ENCODE measurements around the gene SSRP1.

SSRP1 gene

DNA sequence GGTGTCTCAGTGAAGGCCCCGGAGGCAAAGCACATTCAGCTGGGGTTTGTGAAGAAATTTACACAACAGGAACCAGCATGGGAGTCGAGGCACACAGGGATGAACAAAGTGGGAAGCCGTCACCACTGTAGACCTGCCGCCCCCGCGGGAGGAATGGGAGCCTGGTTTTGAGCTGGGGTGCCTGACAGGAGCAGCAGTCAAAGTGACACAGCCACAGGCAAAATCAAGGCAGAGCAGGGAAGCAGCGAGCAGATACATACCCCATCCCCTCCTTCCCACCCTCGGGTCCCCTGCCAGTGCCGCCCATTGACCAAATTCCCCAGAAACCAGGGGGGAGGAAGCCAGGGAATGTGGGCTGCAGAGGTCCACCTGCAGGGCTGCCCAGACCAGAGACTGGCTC lies 23.3 kb upstream of the SSRP1 start:
- H3K27me3 ChIP-seq (ENCODE audit: insufficient read depth, low read length): no peaks in the 10 kb centered on the region
- H3K36me3 ChIP-seq (ENCODE audit: control insufficient read depth in 1 of 2, insufficient read depth in 2 of 2, low read length in 2 of 2): no peaks in the 10 kb centered on the region
- H2BK5ac ChIP-seq (ENCODE audit: low read depth, low read length, poor library complexity): no peak overlapping the region

GRCh38 chr11:57358543-57358961 lies 22.9 kb upstream of the SSRP1 start:
- WGBS (ENCODE audit: extremely low coverage, insufficient coverage, insufficient read length): no CpG with 5 or more reads among the region's 9 CpGs
- Histone ChIP-seq H4K91ac (ENCODE audit: low read depth, low read length) (no peak overlapping the region), H3K79me2 (ENCODE audit: control insufficient read depth, insufficient read depth, low read length, poor library complexity) (no peaks in the 10 kb centered on the region), H3K27me3 (ENCODE audit: insufficient read depth, low read length) (no peaks in the 10 kb centered on the region), H2BK12ac (ENCODE audit: low read length) (no peak overlapping the region), H3K23ac (ENCODE audit: low read length) (no peak overlapping the region), H3K4me1 (ENCODE audit: control insufficient read depth in 1 of 2, insufficient read depth in 2 of 2, low read length in 2 of 2) (no peaks in the 10 kb centered on the region), H2BK5ac (ENCODE audit: low read depth, low read length, poor library complexity) (no peak overlapping the region), H3K4me3 (ENCODE audit: low read depth, low read length) (no peak overlapping the region), H4K8ac (ENCODE audit: low read depth, low read length) (no peak overlapping the region), H4K12ac (ENCODE audit: low read depth, low read length) (no peak overlapping the region), H3K4me2 (ENCODE audit: low read length) (no peak overlapping the region), H3K4ac (ENCODE audit: low read depth, low read length) (no peak overlapping the region), H3K27ac (ENCODE audit: low read depth, low read length) (no peak overlapping the region), H3K79me1 (ENCODE audit: low read length) (no peaks in the 10 kb centered on the region), H2AK5ac (ENCODE audit: low read length) (no peak overlapping the region), H3K18ac (ENCODE audit: low read length) (no peak overlapping the region), H2AFZ (ENCODE audit: insufficient read depth, low read length, poor library complexity) (no peak overlapping the region), H2BK120ac (ENCODE audit: insufficient read depth, low read length, poor library complexity) (no peak overlapping the region), H3K36me3 (ENCODE audit: control insufficient read depth in 1 of 2, insufficient read depth in 2 of 2, low read length in 2 of 2) (no peaks in the 10 kb centered on the region), H3K9me3 (ENCODE audit: insufficient read depth, low read depth, low read length) (no peaks in the 10 kb centered on the region), H3K14ac (ENCODE audit: low read length) (no peak overlapping the region), H3K9ac (ENCODE audit: low read length) (no peak overlapping the region)
- DNase-seq: no peak

More for the DNA sequence above, 23.3 kb upstream of the SSRP1 start:
- H4K91ac ChIP-seq (ENCODE audit: low read depth, low read length): no peak overlapping the region
- H2AK5ac ChIP-seq (ENCODE audit: low read length): no peak overlapping the region
- no peak for DNase-seq
- no peak overlapping the region for H3K4me3 ChIP-seq (ENCODE audit: low read depth, low read length)
- no peak overlapping the region for H3K23ac ChIP-seq (ENCODE audit: low read length)
- H3K4ac ChIP-seq (ENCODE audit: low read depth, low read length): no peak overlapping the region
- no peak overlapping the region for H4K8ac ChIP-seq (ENCODE audit: low read depth, low read length)
- no peaks in the 10 kb centered on the region for H3K4me1 ChIP-seq (ENCODE audit: control insufficient read depth in 1 of 2, insufficient read depth in 2 of 2, low read length in 2 of 2)
- H3K18ac ChIP-seq (ENCODE audit: low read length): no peak overlapping the region
- no peaks in the 10 kb centered on the region for H3K79me1 ChIP-seq (ENCODE audit: low read length)
- no peak overlapping the region for H3K14ac ChIP-seq (ENCODE audit: low read length)
- no peak overlapping the region for H3K9ac ChIP-seq (ENCODE audit: low read length)
- WGBS (ENCODE audit: extremely low coverage, insufficient coverage, insufficient read length): no CpG with 5 or more reads among the region's 9 CpGs
- H3K4me2 ChIP-seq (ENCODE audit: low read length): no peak overlapping the region
- H3K27ac ChIP-seq (ENCODE audit: low read depth, low read length): no peak overlapping the region
- H2BK12ac ChIP-seq (ENCODE audit: low read length): no peak overlapping the region
- no peaks in the 10 kb centered on the region for H3K79me2 ChIP-seq (ENCODE audit: control insufficient read depth, insufficient read depth, low read length, poor library complexity)
- no peak overlapping the region for H2AFZ ChIP-seq (ENCODE audit: insufficient read depth, low read length, poor library complexity)
- no peak overlapping the region for H2BK120ac ChIP-seq (ENCODE audit: insufficient read depth, low read length, poor library complexity)
- H4K12ac ChIP-seq (ENCODE audit: low read depth, low read length): no peak overlapping the region
- H3K9me3 ChIP-seq (ENCODE audit: insufficient read depth, low read depth, low read length): no peaks in the 10 kb centered on the region

DNA sequence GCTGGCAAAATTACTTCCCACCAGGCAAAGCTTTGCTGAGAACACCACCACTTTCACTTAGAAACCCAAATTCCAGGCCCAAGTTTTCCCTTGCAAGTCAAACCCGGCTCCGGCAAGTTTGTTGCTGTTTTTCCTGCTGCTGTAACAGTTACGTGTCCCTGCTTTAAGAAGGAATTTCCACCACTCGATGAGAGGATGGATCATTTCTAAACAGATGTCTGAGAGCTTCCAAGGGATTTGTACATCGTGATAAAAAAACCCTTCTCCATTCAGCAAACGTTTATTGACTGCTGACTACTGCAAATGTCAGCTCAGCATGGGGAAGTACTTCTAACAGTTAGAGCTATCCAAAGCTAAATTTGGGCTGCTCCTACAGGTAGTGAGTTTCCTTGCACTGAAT lies 22.2 kb upstream of the SSRP1 start:
- Histone ChIP-seq H2BK12ac (ENCODE audit: low read length) (no peak overlapping the region), H3K79me1 (ENCODE audit: low read length) (no peaks in the 10 kb centered on the region), H3K18ac (ENCODE audit: low read length) (no peak overlapping the region), H3K23ac (ENCODE audit: low read length) (no peak overlapping the region), H3K4me3 (ENCODE audit: low read depth, low read length) (no peak overlapping the region), H3K14ac (ENCODE audit: low read length) (no peak overlapping the region), H2AFZ (ENCODE audit: insufficient read depth, low read length, poor library complexity) (no peak overlapping the region), H4K12ac (ENCODE audit: low read depth, low read length) (no peak overlapping the region), H3K36me3 (ENCODE audit: control insufficient read depth in 1 of 2, insufficient read depth in 2 of 2, low read length in 2 of 2) (no peaks in the 10 kb centered on the region), H3K9ac (ENCODE audit: low read length) (no peak overlapping the region), H4K91ac (ENCODE audit: low read depth, low read length) (no peak overlapping the region), H3K27ac (ENCODE audit: low read depth, low read length) (no peak overlapping the region), H3K79me2 (ENCODE audit: control insufficient read depth, insufficient read depth, low read length, poor library complexity) (no peaks in the 10 kb centered on the region), H2AK5ac (ENCODE audit: low read length) (no peak overlapping the region), H3K4ac (ENCODE audit: low read depth, low read length) (no peak overlapping the region), H3K4me2 (ENCODE audit: low read length) (no peak overlapping the region), H3K4me1 (ENCODE audit: control insufficient read depth in 1 of 2, insufficient read depth in 2 of 2, low read length in 2 of 2) (no peaks in the 10 kb centered on the region), H2BK5ac (ENCODE audit: low read depth, low read length, poor library complexity) (no peak overlapping the region), H3K27me3 (ENCODE audit: insufficient read depth, low read length) (no peaks in the 10 kb centered on the region), H2BK120ac (ENCODE audit: insufficient read depth, low read length, poor library complexity) (no peak overlapping the region), H3K9me3 (ENCODE audit: insufficient read depth, low read depth, low read length) (no peaks in the 10 kb centered on the region), H4K8ac (ENCODE audit: low read depth, low read length) (no peak overlapping the region)
- DNase-seq: no peak
- no CpG with 5 or more reads among the region's 6 CpGs for WGBS (ENCODE audit: extremely low coverage, insufficient coverage, insufficient read length)

GRCh38 chr11:57357310-57357709 lies 21.6 kb upstream of the SSRP1 start:
- no peak overlapping the region for H3K9ac ChIP-seq (ENCODE audit: low read length)
- no peak overlapping the region for H2BK120ac ChIP-seq (ENCODE audit: insufficient read depth, low read length, poor library complexity)
- no peak overlapping the region for H2BK5ac ChIP-seq (ENCODE audit: low read depth, low read length, poor library complexity)
- no peaks in the 10 kb centered on the region for H3K79me1 ChIP-seq (ENCODE audit: low read length)
- no CpG with 5 or more reads among the region's 3 CpGs for WGBS (ENCODE audit: extremely low coverage, insufficient coverage, insufficient read length)
- H3K23ac ChIP-seq (ENCODE audit: low read length): no peak overlapping the region
- DNase-seq: no peak
- H3K27ac ChIP-seq (ENCODE audit: low read depth, low read length): no peak overlapping the region
- no peak overlapping the region for H2AK5ac ChIP-seq (ENCODE audit: low read length)
- no peaks in the 10 kb centered on the region for H3K9me3 ChIP-seq (ENCODE audit: insufficient read depth, low read depth, low read length)
- H3K18ac ChIP-seq (ENCODE audit: low read length): no peak overlapping the region
- no peaks in the 10 kb centered on the region for H3K36me3 ChIP-seq (ENCODE audit: control insufficient read depth in 1 of 2, insufficient read depth in 2 of 2, low read length in 2 of 2)
- H4K91ac ChIP-seq (ENCODE audit: low read depth, low read length): no peak overlapping the region
- no peaks in the 10 kb centered on the region for H3K79me2 ChIP-seq (ENCODE audit: control insufficient read depth, insufficient read depth, low read length, poor library complexity)
- no peak overlapping the region for H2AFZ ChIP-seq (ENCODE audit: insufficient read depth, low read length, poor library complexity)
- no peak overlapping the region for H4K8ac ChIP-seq (ENCODE audit: low read depth, low read length)
- H3K14ac ChIP-seq (ENCODE audit: low read length): no peak overlapping the region
- H3K4me3 ChIP-seq (ENCODE audit: low read depth, low read length): no peak overlapping the region
- H2BK12ac ChIP-seq (ENCODE audit: low read length): no peak overlapping the region
- no peaks in the 10 kb centered on the region for H3K27me3 ChIP-seq (ENCODE audit: insufficient read depth, low read length)
- H4K12ac ChIP-seq (ENCODE audit: low read depth, low read length): no peak overlapping the region
- H3K4me1 ChIP-seq (ENCODE audit: control insufficient read depth in 1 of 2, insufficient read depth in 2 of 2, low read length in 2 of 2): no peaks in the 10 kb centered on the region
- H3K4me2 ChIP-seq (ENCODE audit: low read length): no peak overlapping the region
- H3K4ac ChIP-seq (ENCODE audit: low read depth, low read length): no peak overlapping the region
